Heart left ventricle (tissue), 16 donors: ENCODE data around the gene PGAP1. TPM values are rescaled to one million over a fixed set of nuclear protein-coding genes. Genes with fewer than 3 reads are reported as not detected.

ENCODE experiments used
- ATAC-seq, 4 donors: fragments of 200-7000 bp; cut with Tn5 transposase; one replicate each; pipeline ENCODE4 v1.9.1; 2020 to 2022; ENCODE audit warnings: moderate library complexity in 4 of 4, mild to moderate bottlenecking in 3 of 4, moderate number of reproducible peaks in 1 of 4
- DNase-seq, 5 donors: peaks; one replicate each; pipeline ENCODE4 v3.0.0-alpha.2; 2020
- H3K27ac ChIP-seq, 12 donors: fragments of 200-600 bp; sonication (generic) in 4 of 12; one replicate each; pipeline versions ENCODE4 v1.5.0 to v1.8.0; 2016 to 2022; ENCODE audit warnings: mild to moderate bottlenecking in 2 of 12
- H3K27me3 ChIP-seq, 9 donors: fragments of 200-600 bp; sonication (generic) in 2 of 9; one replicate each; pipeline versions ENCODE4 v1.5.1 to v1.8.0; 2016 to 2022; ENCODE audit warnings: mild to moderate bottlenecking in 3 of 9
- H3K36me3 ChIP-seq, 9 donors: fragments of 200-600 bp; sonication (generic) in 2 of 9; one replicate each; pipeline versions ENCODE4 v1.5.0 to v1.8.0; 2018 to 2022; ENCODE audit warnings: mild to moderate bottlenecking in 2 of 9
- H3K4me1 ChIP-seq, 12 donors: fragments of 200-600 bp; sonication (generic) in 4 of 12; one replicate each; pipeline versions ENCODE4 v1.5.0 to v1.8.0; 2016 to 2022; ENCODE audit warnings: mild to moderate bottlenecking in 3 of 12
- H3K4me3 ChIP-seq, 12 donors: fragments of 200-600 bp; sonication (generic) in 4 of 12; one replicate each; pipeline versions ENCODE4 v1.5.0 to v1.8.0; 2017 to 2022; ENCODE audit warnings: mild to moderate bottlenecking in 9 of 12, moderate library complexity in 4 of 12
- H3K9me3 ChIP-seq, 12 donors: fragments of 200-600 bp; sonication (generic) in 4 of 12; one replicate each; pipeline versions ENCODE4 v1.5.0 to v1.8.0; 2016 to 2022; ENCODE audit warnings: mild to moderate bottlenecking in 1 of 12
- POLR2A ChIP-seq, 2 donors: fragments of 450-650 bp; IDR thresholded peaks; one replicate each; pipeline ENCODE4 v1.6.1; 2017; ENCODE audit warnings: antibody characterized with exemption in 2 of 2, mild to moderate bottlenecking in 2 of 2, moderate library complexity in 2 of 2
- WGBS, 4 donors: extraction: QIAGEN DNeasy Blood & Tissue Kit in 2 of 4; methylation state at CpG; one replicate each; pipeline versions ENCODE4 v1.1.5 to v1.1.7; 2013 to 2018; 5-methylcytosine and 5-hydroxymethylcytosine counted together
- intact Hi-C, 10 donors: fragments of 100-400 bp; cut with DNase I; formaldehyde crosslinking; loops; one replicate each; pipeline versions ENCODE4 v1.11.1 to v1.14.2; 2022
- polyA plus RNA-seq, 2 donors: library from polyadenylated mRNA; stranded (reverse); fragments of 200-250 nt; gene quantifications; one replicate each; pipeline ENCODE4 v1.2.3, GENCODE V29; 2013
- total RNA-seq, 9 donors: library from RNA; depleted of rRNA in 2 of 9; stranded (reverse); fragments of >200 nt in 2 of 9; fragmentation: NEBNext Ultra II Directional in 3 of 9; extraction: Animal tissue kit (Norgen Biotek cat#: 25700) in 3 of 9; gene quantifications; one replicate each; pipeline versions ENCODE4 v1.1.0 to v1.2.4, GENCODE V29; 2016 to 2023
- TF ChIP-seq, protein P1 (sequence below), 12 donors: fragments of 200-600 bp; sonication (generic) in 4 of 12; IDR thresholded peaks; one replicate each; pipeline versions ENCODE4 v1.5.0 to v1.8.0; 2018 to 2022; ENCODE audit warnings: antibody characterized with exemption in 12 of 12, mild to moderate bottlenecking in 5 of 12
- donor health status: ischemic (EF 13 %, LVEDD 7.1; RV severe dilation, severe dysfunction).
- donor health status: healthy with polysubstance abuse.
- donor health status: DM: no; HTN: yes; CAD: no.
- donor health status: DM: no; HTN: no; CAD: no.
- donor health status: ischemic (EF 25% LVEDD 6.9; RV normal size, moderate dysfunction).
- donor health status: ischemic (EF 25% LVEDD 5.7; RV mildly dilated, moderate dysfunction).
- donor health status: healthy.
- donor health status: DM: yes; HTN: yes; CAD: no.
- donor health status: ischemic (EF 35%, LVEDD 5.7; RV mildly dilated, moderate dysfunction).
- donor health status: nonischemic (EF 11% LVEDD 7.7; RV severe dilation, severe dysfunction).
- donor health status: DM: yes; HTN: yes; CAD: no.
- donor health status: PGD.
- donor health status: ischemic (EF 29% LVEDD 5.4; RV normal size, mild dysfunction).
- donor health status: nonischemic (EF 23%, LVEDD 6.1; RV moderate dilation, normal function).

PGAP1 gene
- total and polyA plus RNA-seq, 11 donors = 1.2 to 8.8 (median 5.2) TPM

DNA sequence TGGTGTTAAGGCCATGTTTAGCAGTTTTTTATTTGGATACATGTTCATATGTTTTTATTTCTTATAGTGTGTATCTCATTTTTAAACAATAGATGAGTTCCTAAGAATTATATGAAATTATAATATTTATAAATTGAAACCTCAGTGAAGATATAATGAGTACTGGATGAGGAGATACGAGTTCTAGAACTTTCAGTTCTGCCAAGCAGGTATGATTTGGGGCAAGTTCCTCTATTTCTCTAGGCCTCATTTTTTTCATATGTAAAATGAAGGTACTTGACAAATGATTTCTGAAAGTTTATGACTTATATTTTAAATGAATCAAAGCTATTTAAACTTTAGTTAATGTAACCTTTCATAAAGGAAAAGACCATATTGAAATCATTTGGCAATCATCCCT, 8.2 kb upstream of the PGAP1 start:
- 89 to 99% (median 93%) methylated on average over 1 of the region's 1 CpG for WGBS, 4 donors
- no peak overlapping the region for H3K27ac ChIP-seq
- H3K4me1 ChIP-seq = no peaks in the 10 kb centered on the region
- no peak overlapping the region for H3K4me3 ChIP-seq
- H3K9me3 ChIP-seq = no peaks in the 10 kb centered on the region
- intact Hi-C loops = no loop called here
- TF ChIP-seq, protein P1, sequence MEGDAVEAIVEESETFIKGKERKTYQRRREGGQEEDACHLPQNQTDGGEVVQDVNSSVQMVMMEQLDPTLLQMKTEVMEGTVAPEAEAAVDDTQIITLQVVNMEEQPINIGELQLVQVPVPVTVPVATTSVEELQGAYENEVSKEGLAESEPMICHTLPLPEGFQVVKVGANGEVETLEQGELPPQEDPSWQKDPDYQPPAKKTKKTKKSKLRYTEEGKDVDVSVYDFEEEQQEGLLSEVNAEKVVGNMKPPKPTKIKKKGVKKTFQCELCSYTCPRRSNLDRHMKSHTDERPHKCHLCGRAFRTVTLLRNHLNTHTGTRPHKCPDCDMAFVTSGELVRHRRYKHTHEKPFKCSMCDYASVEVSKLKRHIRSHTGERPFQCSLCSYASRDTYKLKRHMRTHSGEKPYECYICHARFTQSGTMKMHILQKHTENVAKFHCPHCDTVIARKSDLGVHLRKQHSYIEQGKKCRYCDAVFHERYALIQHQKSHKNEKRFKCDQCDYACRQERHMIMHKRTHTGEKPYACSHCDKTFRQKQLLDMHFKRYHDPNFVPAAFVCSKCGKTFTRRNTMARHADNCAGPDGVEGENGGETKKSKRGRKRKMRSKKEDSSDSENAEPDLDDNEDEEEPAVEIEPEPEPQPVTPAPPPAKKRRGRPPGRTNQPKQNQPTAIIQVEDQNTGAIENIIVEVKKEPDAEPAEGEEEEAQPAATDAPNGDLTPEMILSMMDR (IDR thresholded peaks at IDR 0.05) = no peak
- no peak for TF ChIP-seq POLR2A (IDR thresholded peaks at IDR 0.05)
- no peaks in the 10 kb centered on the region for H3K36me3 ChIP-seq
- H3K27me3 ChIP-seq = no peaks in the 10 kb centered on the region
- DNase-seq (no peak), ATAC-seq (no peak)

DNA sequence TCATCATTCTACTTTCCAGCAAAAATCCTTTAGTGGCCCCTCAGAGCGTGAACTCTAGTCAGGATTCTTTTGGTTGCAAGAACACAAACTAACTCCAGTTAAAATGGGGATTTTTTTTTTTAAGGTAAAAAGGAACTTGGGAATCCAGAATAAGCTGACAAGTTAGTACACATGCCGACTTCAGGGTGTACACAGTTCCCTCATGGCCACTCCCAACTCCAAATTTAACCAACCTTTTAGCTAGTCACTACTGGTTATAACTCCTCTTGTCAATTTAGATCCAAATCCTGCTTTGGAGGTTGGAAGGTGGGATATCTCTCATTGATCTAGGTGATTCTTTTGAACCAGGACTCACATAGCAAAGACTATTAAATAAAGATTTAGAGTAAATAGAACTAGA, 5.0 kb upstream of the PGAP1 start:
- ATAC-seq = no peak
- Histone ChIP-seq H3K27ac (no peak overlapping the region), H3K27me3 (no peaks in the 10 kb centered on the region), H3K9me3 (no peaks in the 10 kb centered on the region), H3K4me3 (no peak overlapping the region), H3K4me1 (peaks cover 0 to 10% (median 2%) of the 10 kb centered on the region in 12 donors), H3K36me3 (no peaks in the 10 kb centered on the region)
- 84 to 94% (median 89%) methylated on average over 2 of the region's 2 CpGs for WGBS, 4 donors
- TF ChIP-seq, protein P1 (IDR thresholded peaks at IDR 0.05) = no peak
- no peak for TF ChIP-seq POLR2A (IDR thresholded peaks at IDR 0.05)
- intact Hi-C loops = no loop called here
- DNase-seq = no peak

DNA sequence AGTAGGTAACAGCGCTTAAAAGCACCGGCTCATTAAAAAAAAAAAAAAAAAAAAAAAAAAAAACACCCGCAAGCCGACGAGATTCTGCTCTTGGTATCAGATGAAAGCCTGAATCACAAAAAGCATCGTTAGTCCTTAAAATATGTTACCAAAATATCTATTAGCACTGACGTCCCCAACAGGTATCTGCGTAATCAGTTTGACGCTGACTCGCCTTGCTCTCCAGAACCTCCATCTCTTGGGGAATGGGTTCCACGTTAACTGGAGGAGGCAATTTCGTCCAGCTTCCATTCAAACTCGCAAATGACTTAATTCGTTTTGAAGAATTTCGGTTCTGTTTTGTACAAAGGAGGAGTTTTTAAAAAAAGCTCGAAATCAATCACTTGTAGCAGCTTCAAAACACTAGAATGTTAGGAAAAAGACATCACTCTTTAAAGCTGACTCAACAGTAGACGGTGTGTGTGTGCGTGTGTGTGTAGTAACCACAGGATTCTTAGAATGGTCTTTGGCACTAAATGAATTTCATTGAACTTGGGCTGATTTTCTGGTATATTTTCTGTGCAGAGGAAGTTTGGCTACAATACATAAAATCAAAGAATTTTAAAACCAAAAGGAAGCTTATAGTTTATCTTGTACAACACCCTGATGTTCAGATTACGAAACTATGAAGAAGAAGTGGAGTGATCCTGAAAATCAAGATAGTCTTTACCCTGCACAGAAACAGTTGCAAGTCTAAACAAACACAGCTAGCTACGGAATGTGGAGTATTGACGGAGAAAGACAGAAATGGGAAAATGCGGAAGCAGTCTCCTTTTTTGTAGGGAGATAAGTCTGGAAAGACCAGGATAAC, 1.1 kb upstream of the PGAP1 start:
- intact Hi-C loops = loop anchor here in 3 of 10 donors (5.0 to 10.0 kb wide), 3 partner anchors 57 to 447 kb away; no protein-coding TSS in a partner anchor
- Histone ChIP-seq H3K9me3 (no peaks in the 10 kb centered on the region), H3K27me3 (no peaks in the 10 kb centered on the region), H3K4me3 (peak overlapping the region; percentile 59 to 98 (median 82)), H3K4me1 (peaks cover 0 to 27% (median 10%) of the 10 kb centered on the region in 12 donors), H3K36me3 (no peaks in the 10 kb centered on the region), H3K27ac (peak overlapping the region; percentile 59 to 92 (median 89))
- 20 to 24% (median 22%) methylated on average over 22 of the region's 22 CpGs for WGBS, 4 donors
- TF ChIP-seq POLR2A (IDR thresholded peaks at IDR 0.05) = no peak
- TF ChIP-seq, protein P1 (IDR thresholded peaks at IDR 0.05) = no peak
- ATAC-seq (no peak), DNase-seq (no peak)

DNA sequence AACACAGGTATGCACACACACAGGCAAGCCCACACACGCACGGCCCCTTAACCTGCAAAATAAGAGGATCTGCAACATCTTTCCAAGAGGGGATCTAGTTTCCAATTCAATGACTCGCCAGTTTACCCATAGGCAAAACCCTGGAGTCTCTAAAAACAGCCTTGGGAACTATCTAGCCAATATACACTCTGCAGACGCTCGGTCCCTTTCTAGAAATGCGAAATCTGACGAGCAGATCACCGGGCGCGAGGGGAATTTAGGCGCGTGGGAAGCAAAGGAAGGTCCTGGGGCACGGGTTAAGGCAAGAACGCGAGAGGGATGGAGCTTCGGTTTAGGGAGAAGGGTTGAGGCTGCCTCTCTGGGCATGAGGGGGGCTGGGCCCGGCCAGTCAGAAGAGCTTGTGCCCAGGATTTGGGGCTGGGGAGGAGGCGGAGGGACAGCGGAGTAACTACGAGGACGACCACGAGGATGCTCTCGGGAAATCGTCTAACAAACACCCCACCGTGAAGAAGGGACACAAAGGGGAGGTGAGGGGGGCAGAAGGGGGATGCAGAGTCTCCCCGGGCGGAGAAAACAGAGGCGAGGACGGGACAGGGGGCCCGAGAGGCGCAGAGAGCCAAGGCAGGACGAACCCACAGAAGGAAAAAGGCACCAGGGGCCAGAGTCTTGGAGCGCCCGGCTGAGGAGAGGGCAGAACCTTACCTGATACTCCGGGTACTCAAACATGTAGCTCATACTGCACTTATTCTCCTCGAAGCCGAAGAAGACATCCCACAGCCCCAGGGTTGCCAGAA, 542 bp downstream of the PGAP1 start:
- Histone ChIP-seq H3K27me3 (no peaks in the 10 kb centered on the region), H3K27ac (peak overlapping the region; percentile 59 to 92 (median 89)), H3K4me1 (peaks cover 0 to 27% (median 10%) of the 10 kb centered on the region in 12 donors), H3K4me3 (peak overlapping the region; percentile 59 to 98 (median 82)), H3K9me3 (no peaks in the 10 kb centered on the region), H3K36me3 (no peaks in the 10 kb centered on the region)
- TF ChIP-seq POLR2A (IDR thresholded peaks at IDR 0.05) = no peak
- TF ChIP-seq, protein P1 (IDR thresholded peaks at IDR 0.05) = no peak
- WGBS, 4 donors = 0 to 1% (median 0%) methylated on average over 37 of the region's 37 CpGs
- intact Hi-C loops = loop anchor here in 3 of 10 donors (5.0 to 10.0 kb wide), 3 partner anchors 59 to 449 kb away; no protein-coding TSS in a partner anchor
- DNase-seq = peak; percentile 11 to 70 (median 37)
- ATAC-seq = peak; percentile 23 to 58 (median 42)
